ENCODE data around the gene HRH3.

Gene HRH3

GRCh38 chr20:62229667-62230066, 9.6 kb upstream of the HRH3 start:
- no peak for DNase-seq

- DNase-seq, result no peak
Observed at GRCh38 chr20:62228982-62229545, 9.0 kb upstream of the HRH3 start.

GRCh38 chr20:62227977-62228958, 8.2 kb upstream of the HRH3 start:
- no peak for DNase-seq

- DNase-seq, result no peak
Observed at GRCh38 chr20:62227591-62227976, 7.5 kb upstream of the HRH3 start.

GRCh38 chr20:62226707-62227590, 6.9 kb upstream of the HRH3 start:
- no peak for DNase-seq

GRCh38 chr20:62225820-62226635, 6.0 kb upstream of the HRH3 start:
- DNase-seq, result no peak

- DNase-seq, result no peak
Observed at GRCh38 chr20:62225026-62225425, 4.9 kb upstream of the HRH3 start.

GRCh38 chr20:62224113-62224855, 4.2 kb upstream of the HRH3 start:
- no peak for DNase-seq

- DNase-seq, result no peak
Observed at GRCh38 chr20:62223571-62223970, 3.5 kb upstream of the HRH3 start.

- no peak for DNase-seq
Observed at GRCh38 chr20:62222972-62223371, 2.9 kb upstream of the HRH3 start.

- DNase-seq, result no peak
Observed at GRCh38 chr20:62222266-62222850, 2.3 kb upstream of the HRH3 start.

- DNase-seq, result no peak
Observed at GRCh38 chr20:62220666-62221568, 839 bp upstream of the HRH3 start.

- no peak for DNase-seq
Observed at GRCh38 chr20:62219101-62219991, 732 bp downstream of the HRH3 start.

- no peak for DNase-seq
Observed at GRCh38 chr20:62217913-62218773, 1.9 kb downstream of the HRH3 start.

- no peak for DNase-seq
Observed at GRCh38 chr20:62216636-62217566, 3.2 kb downstream of the HRH3 start.

GRCh38 chr20:62215991-62216635, 4.0 kb downstream of the HRH3 start:
- DNase-seq, result no peak

All from central memory CD4-positive, alpha-beta T cell (primary cell).